Measurements from ENCODE around the gene PSMC1. TPM values are rescaled to one million over a fixed set of nuclear protein-coding genes. Genes with fewer than 3 reads are reported as not detected.

Gene PSMC1
- total and polyA plus RNA-seq, 10 of the 15 experiments (the other 5 are each of a cell fraction or from before 2014, with no cell fraction given) = 97.4 to 286 (median 209) TPM

DNA sequence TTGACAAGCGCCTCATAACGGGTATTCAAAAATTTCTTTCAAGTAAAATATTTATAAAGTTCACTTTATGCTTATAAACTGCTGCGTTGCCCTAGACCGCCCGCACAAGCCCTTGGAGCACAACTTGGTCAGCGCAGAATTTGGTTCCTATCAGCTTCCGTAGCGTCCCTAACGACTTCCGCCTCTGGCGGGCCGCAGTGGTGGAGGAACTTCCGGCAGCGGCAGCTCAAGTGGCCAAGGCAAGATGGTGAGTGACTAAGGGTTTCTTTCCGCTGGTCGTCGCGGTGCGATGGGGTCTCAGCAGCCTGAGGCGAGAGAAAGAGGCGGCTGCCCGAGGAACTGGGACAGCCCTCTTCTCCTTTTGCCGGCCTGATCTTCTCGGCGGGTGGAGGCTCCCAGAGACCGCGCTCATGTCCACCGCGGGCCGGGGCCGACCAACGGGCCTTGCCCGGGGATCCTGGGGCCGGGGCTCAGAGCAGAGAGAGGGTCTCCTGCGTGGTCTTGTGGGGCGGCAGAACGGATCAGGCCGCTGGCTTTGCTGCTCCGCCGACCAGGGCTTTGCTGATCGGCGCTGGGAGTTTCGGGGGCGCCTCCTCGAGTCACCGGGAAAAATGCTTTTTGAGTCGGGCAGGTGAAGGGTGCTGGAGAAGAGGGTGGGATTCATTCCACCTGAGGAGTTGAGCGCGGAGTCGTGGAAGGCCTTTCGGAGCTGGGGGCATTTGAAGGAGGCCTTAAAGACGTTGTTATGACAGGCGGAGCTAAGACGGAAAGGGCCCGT is at the start of gene PSMC1 (continued):
- TF ChIP-seq, protein P1, sequence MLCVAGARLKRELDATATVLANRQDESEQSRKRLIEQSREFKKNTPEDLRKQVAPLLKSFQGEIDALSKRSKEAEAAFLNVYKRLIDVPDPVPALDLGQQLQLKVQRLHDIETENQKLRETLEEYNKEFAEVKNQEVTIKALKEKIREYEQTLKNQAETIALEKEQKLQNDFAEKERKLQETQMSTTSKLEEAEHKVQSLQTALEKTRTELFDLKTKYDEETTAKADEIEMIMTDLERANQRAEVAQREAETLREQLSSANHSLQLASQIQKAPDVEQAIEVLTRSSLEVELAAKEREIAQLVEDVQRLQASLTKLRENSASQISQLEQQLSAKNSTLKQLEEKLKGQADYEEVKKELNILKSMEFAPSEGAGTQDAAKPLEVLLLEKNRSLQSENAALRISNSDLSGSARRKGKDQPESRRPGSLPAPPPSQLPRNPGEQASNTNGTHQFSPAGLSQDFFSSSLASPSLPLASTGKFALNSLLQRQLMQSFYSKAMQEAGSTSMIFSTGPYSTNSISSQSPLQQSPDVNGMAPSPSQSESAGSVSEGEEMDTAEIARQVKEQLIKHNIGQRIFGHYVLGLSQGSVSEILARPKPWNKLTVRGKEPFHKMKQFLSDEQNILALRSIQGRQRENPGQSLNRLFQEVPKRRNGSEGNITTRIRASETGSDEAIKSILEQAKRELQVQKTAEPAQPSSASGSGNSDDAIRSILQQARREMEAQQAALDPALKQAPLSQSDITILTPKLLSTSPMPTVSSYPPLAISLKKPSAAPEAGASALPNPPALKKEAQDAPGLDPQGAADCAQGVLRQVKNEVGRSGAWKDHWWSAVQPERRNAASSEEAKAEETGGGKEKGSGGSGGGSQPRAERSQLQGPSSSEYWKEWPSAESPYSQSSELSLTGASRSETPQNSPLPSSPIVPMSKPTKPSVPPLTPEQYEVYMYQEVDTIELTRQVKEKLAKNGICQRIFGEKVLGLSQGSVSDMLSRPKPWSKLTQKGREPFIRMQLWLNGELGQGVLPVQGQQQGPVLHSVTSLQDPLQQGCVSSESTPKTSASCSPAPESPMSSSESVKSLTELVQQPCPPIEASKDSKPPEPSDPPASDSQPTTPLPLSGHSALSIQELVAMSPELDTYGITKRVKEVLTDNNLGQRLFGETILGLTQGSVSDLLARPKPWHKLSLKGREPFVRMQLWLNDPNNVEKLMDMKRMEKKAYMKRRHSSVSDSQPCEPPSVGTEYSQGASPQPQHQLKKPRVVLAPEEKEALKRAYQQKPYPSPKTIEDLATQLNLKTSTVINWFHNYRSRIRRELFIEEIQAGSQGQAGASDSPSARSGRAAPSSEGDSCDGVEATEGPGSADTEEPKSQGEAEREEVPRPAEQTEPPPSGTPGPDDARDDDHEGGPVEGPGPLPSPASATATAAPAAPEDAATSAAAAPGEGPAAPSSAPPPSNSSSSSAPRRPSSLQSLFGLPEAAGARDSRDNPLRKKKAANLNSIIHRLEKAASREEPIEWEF (IDR thresholded peaks at IDR 0.05; ENCODE audit: insufficient replicate concordance, low read depth, low read length) = no peak
- TF ChIP-seq CBFB (IDR thresholded peaks at IDR 0.05; ENCODE audit: low read depth) (peak; percentile 58; the same call in 1 of the 2 replicates), KAT2A (conservative IDR thresholded peaks at IDR 0.05; ENCODE audit: control insufficient read depth, low read depth, low read length) (no peak), FOS (IDR thresholded peaks at IDR 0.05; ENCODE audit: borderline replicate concordance, extremely low read depth, insufficient read length) (no peak), HCFC1 (IDR thresholded peaks at IDR 0.05; ENCODE audit: low read length) (peak; percentile 73), POLR2A (IDR thresholded peaks at IDR 0.05; ENCODE audit: low read depth, low read length) (peak; percentile 92), ZNF384 (IDR thresholded peaks at IDR 0.05; ENCODE audit: borderline replicate concordance, low read depth, low read length) (no peak), NBN (IDR thresholded peaks at IDR 0.05) (0 out of 2 replicates have a peak, but pooled peaks have one; percentile 46), NFYB (IDR thresholded peaks at IDR 0.05; ENCODE audit: insufficient read depth, low read depth, low read length) (no peak), SRF (IDR thresholded peaks at IDR 0.05; ENCODE audit: low read depth in 2 of 2, low read length in 2 of 2) (no peak), MEF2B (IDR thresholded peaks at IDR 0.05; ENCODE audit: partially characterized antibody, poor library complexity, severe bottlenecking) (no peak), LARP7 (IDR thresholded peaks at IDR 0.05) (peak; percentile 61), FOXM1 (IDR thresholded peaks at IDR 0.05; ENCODE audit: low read depth, low read length) (no peak), NR2C2 (IDR thresholded peaks at IDR 0.05; ENCODE audit: borderline replicate concordance, control insufficient read depth, insufficient read length, low read depth) (no peak), MTA3 (IDR thresholded peaks at IDR 0.05; ENCODE audit: borderline replicate concordance, low read length) (no peak), RUNX3 (IDR thresholded peaks at IDR 0.05; ENCODE audit: low read length) (peak; percentile 63)
- TF ChIP-seq, protein P2, sequence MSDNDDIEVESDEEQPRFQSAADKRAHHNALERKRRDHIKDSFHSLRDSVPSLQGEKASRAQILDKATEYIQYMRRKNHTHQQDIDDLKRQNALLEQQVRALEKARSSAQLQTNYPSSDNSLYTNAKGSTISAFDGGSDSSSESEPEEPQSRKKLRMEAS (IDR thresholded peaks at IDR 0.05; ENCODE audit: low read depth, low read length) = peak; percentile 33; the same call in 1 of the 2 replicates
- TF ChIP-seq, protein P3, sequence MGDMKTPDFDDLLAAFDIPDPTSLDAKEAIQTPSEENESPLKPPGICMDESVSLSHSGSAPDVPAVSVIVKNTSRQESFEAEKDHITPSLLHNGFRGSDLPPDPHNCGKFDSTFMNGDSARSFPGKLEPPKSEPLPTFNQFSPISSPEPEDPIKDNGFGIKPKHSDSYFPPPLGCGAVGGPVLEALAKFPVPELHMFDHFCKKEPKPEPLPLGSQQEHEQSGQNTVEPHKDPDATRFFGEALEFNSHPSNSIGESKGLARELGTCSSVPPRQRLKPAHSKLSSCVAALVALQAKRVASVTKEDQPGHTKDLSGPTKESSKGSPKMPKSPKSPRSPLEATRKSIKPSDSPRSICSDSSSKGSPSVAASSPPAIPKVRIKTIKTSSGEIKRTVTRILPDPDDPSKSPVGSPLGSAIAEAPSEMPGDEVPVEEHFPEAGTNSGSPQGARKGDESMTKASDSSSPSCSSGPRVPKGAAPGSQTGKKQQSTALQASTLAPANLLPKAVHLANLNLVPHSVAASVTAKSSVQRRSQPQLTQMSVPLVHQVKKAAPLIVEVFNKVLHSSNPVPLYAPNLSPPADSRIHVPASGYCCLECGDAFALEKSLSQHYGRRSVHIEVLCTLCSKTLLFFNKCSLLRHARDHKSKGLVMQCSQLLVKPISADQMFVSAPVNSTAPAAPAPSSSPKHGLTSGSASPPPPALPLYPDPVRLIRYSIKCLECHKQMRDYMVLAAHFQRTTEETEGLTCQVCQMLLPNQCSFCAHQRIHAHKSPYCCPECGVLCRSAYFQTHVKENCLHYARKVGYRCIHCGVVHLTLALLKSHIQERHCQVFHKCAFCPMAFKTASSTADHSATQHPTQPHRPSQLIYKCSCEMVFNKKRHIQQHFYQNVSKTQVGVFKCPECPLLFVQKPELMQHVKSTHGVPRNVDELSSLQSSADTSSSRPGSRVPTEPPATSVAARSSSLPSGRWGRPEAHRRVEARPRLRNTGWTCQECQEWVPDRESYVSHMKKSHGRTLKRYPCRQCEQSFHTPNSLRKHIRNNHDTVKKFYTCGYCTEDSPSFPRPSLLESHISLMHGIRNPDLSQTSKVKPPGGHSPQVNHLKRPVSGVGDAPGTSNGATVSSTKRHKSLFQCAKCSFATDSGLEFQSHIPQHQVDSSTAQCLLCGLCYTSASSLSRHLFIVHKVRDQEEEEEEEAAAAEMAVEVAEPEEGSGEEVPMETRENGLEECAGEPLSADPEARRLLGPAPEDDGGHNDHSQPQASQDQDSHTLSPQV (IDR thresholded peaks at IDR 0.05) = no peak
